ENCODE data around the gene DNAH7. TPM values are rescaled to one million over a fixed set of nuclear protein-coding genes. Genes with fewer than 3 reads are reported as not detected.

The DNAH7 gene
- total and polyA plus RNA-seq, 4 experiments from 2014 or later, result not detected

GRCh38 chr2:196066291-196067087 lies 2.1 kb downstream of the DNAH7 start:
- H3K4me3 ChIP-seq (ENCODE audit: low read length in 2 of 2), result no peak overlapping the region
- Mint-ChIP-seq H3K36me3 (no peaks in the 10 kb centered on the region), H3K27me3 (peaks cover 4 to 7% of the 10 kb centered on the region in 2 donors), H3K27ac (peak overlapping the region; percentile 26 to 86 (median 61)), H3K4me3 (peak overlapping the region in 7 of 8 donors; percentile 4 to 75 (median 36)), H3K9me3 (no peaks in the 10 kb centered on the region), H3K4me1 (peaks cover 5 to 15% (median 8%) of the 10 kb centered on the region in 4 donors)
- H3K27me3 ChIP-seq (ENCODE audit: insufficient read depth, low read length), result no peaks in the 10 kb centered on the region
- CTCF ChIA-PET (ENCODE audit: partially characterized antibody), result interaction anchor here (0.9 to 3.8 kb wide), 17 partner anchors 9 to 1519 kb away, joined by 3 to 88 read pairs (median 5); no protein-coding TSS in a partner anchor
- H3K27ac ChIP-seq (ENCODE audit: low read depth, low read length), result no peak overlapping the region
- peaks cover 18% of the 10 kb centered on the region for H3K4me1 ChIP-seq (ENCODE audit: insufficient read depth, low read length)
- POLR2A ChIA-PET (ENCODE audit: partially characterized antibody), result interaction anchor here (2.5 kb wide), 1 partner anchor 104 kb away, joined by 10 read pairs; the partner anchor contains the start of gene STK17B
- DNase-seq, result peak in 4 of 5 donors; percentile 19 to 52 (median 40)
- intact Hi-C loops (cut with micrococcal nuclease), result loop anchor here (2.0 to 10.0 kb wide), 6 partner anchors 221 to 749 kb away; partner anchors contain the start of gene CCDC150
- H3K9me3 ChIP-seq (ENCODE audit: control insufficient read depth in 1 of 2, low read length in 2 of 2), result no peaks in the 10 kb centered on the region
- H3K36me3 ChIP-seq (ENCODE audit: insufficient read depth, low read length), result no peaks in the 10 kb centered on the region

GRCh38 chr2:196063773-196064172 lies 4.9 kb downstream of the DNAH7 start:
- Histone ChIP-seq H3K4me3 (ENCODE audit: low read length in 2 of 2) (no peak overlapping the region), H3K27ac (ENCODE audit: low read depth, low read length) (no peak overlapping the region), H3K27me3 (ENCODE audit: insufficient read depth, low read length) (no peaks in the 10 kb centered on the region), H3K4me1 (ENCODE audit: insufficient read depth, low read length) (peaks cover 14% of the 10 kb centered on the region), H3K9me3 (ENCODE audit: control insufficient read depth in 1 of 2, low read length in 2 of 2) (no peaks in the 10 kb centered on the region), H3K36me3 (ENCODE audit: insufficient read depth, low read length) (no peaks in the 10 kb centered on the region)
- intact Hi-C loops (cut with micrococcal nuclease), result loop anchor here (10.0 kb wide), 1 partner anchor 571 kb away; the partner anchor contains the start of gene CCDC150
- Mint-ChIP-seq H3K36me3 (no peaks in the 10 kb centered on the region), H3K4me1 (peaks cover 3 to 15% (median 5%) of the 10 kb centered on the region in 4 donors), H3K27ac (no peak overlapping the region), H3K4me3 (no peak overlapping the region), H3K9me3 (no peaks in the 10 kb centered on the region), H3K27me3 (peaks cover 4 to 7% of the 10 kb centered on the region in 2 donors)
- no peak for DNase-seq
- ChIA-PET CTCF (ENCODE audit: partially characterized antibody) (interaction anchor here (1.3 kb wide), 1 partner anchor 14 kb away, joined by 3 read pairs; no protein-coding TSS in a partner anchor), POLR2A (ENCODE audit: partially characterized antibody) (no interaction called here)

- H3K27me3 Mint-ChIP-seq, result peaks cover 3 to 7% of the 10 kb centered on the region in 2 donors
- Histone ChIP-seq H3K4me3 (ENCODE audit: low read length in 2 of 2) (no peak overlapping the region), H3K27ac (ENCODE audit: low read depth, low read length) (no peak overlapping the region), H3K9me3 (ENCODE audit: control insufficient read depth in 1 of 2, low read length in 2 of 2) (no peaks in the 10 kb centered on the region), H3K4me1 (ENCODE audit: insufficient read depth, low read length) (no peaks in the 10 kb centered on the region), H3K36me3 (ENCODE audit: insufficient read depth, low read length) (no peaks in the 10 kb centered on the region), H3K27me3 (ENCODE audit: insufficient read depth, low read length) (no peaks in the 10 kb centered on the region)
- POLR2A ChIA-PET (ENCODE audit: partially characterized antibody), result no interaction called here
- no peak overlapping the region for H3K4me3 Mint-ChIP-seq
- no peaks in the 10 kb centered on the region for H3K4me1 Mint-ChIP-seq
- intact Hi-C loops (cut with micrococcal nuclease), result no loop called here
- no peaks in the 10 kb centered on the region for H3K9me3 Mint-ChIP-seq
- no peaks in the 10 kb centered on the region for H3K36me3 Mint-ChIP-seq
- H3K27ac Mint-ChIP-seq, result peak overlapping the region in 1 of 7 donors; percentile 31
- DNase-seq, result no peak
- CTCF ChIA-PET (ENCODE audit: partially characterized antibody), result no interaction called here
These were observed 9.1 kb downstream of the DNAH7 start for GRCh38 chr2:196059491-196059960.

- POLR2A ChIA-PET (ENCODE audit: partially characterized antibody), result no interaction called here
- no peaks in the 10 kb centered on the region for H3K9me3 Mint-ChIP-seq
These were observed 14.0 kb downstream of the DNAH7 start for GRCh38 chr2:196054631-196055030.

GRCh38 chr2:196046123-196046917 lies 22.3 kb downstream of the DNAH7 start:
- H3K9me3 Mint-ChIP-seq, result peaks cover 0 to 8% (median 1%) of the 10 kb centered on the region in 8 donors
- ChIA-PET CTCF (ENCODE audit: partially characterized antibody) (interaction anchor here (1.7 kb wide), 1 partner anchor 22 kb away, joined by 6 read pairs; the partner anchor contains the start of gene DNAH7), POLR2A (ENCODE audit: partially characterized antibody) (no interaction called here)
- H3K27ac Mint-ChIP-seq, result no peak overlapping the region
- H3K27ac ChIP-seq (ENCODE audit: low read depth, low read length), result no peak overlapping the region
- no peaks in the 10 kb centered on the region for H3K9me3 ChIP-seq (ENCODE audit: control insufficient read depth in 1 of 2, low read length in 2 of 2)
- peaks cover 17 to 18% of the 10 kb centered on the region in 2 donors for H3K27me3 Mint-ChIP-seq
- intact Hi-C loops (cut with micrococcal nuclease), result no loop called here
- no peaks in the 10 kb centered on the region for H3K36me3 Mint-ChIP-seq
- no peaks in the 10 kb centered on the region for H3K27me3 ChIP-seq (ENCODE audit: insufficient read depth, low read length)
- peak overlapping the region in 1 of 8 donors; percentile 10 for H3K4me3 Mint-ChIP-seq
- no peaks in the 10 kb centered on the region for H3K4me1 ChIP-seq (ENCODE audit: insufficient read depth, low read length)
- no peaks in the 10 kb centered on the region for H3K36me3 ChIP-seq (ENCODE audit: insufficient read depth, low read length)
- no peak for DNase-seq
- no peak overlapping the region for H3K4me3 ChIP-seq (ENCODE audit: low read length in 2 of 2)
- H3K4me1 Mint-ChIP-seq, result no peaks in the 10 kb centered on the region

More at GRCh38 chr2:196054631-196055030, 14.0 kb downstream of the DNAH7 start:
- intact Hi-C loops (cut with micrococcal nuclease), result no loop called here
- Histone ChIP-seq H3K9me3 (ENCODE audit: control insufficient read depth in 1 of 2, low read length in 2 of 2) (no peaks in the 10 kb centered on the region), H3K27me3 (ENCODE audit: insufficient read depth, low read length) (no peaks in the 10 kb centered on the region), H3K27ac (ENCODE audit: low read depth, low read length) (no peak overlapping the region), H3K4me1 (ENCODE audit: insufficient read depth, low read length) (no peaks in the 10 kb centered on the region), H3K4me3 (ENCODE audit: low read length in 2 of 2) (no peak overlapping the region), H3K36me3 (ENCODE audit: insufficient read depth, low read length) (no peaks in the 10 kb centered on the region)
- no peak for DNase-seq
- Mint-ChIP-seq H3K36me3 (no peaks in the 10 kb centered on the region), H3K4me1 (no peaks in the 10 kb centered on the region), H3K27ac (no peak overlapping the region), H3K4me3 (no peak overlapping the region), H3K27me3 (peaks cover 4 to 5% of the 10 kb centered on the region in 2 donors)
- CTCF ChIA-PET (ENCODE audit: partially characterized antibody), result interaction anchor here (1.0 kb wide), 1 partner anchor 14 kb away, joined by 3 read pairs; the partner anchor contains the start of gene DNAH7

GRCh38 chr2:196041786-196042185 lies 26.9 kb downstream of the DNAH7 start:
- no peaks in the 10 kb centered on the region for H3K4me1 ChIP-seq (ENCODE audit: insufficient read depth, low read length)
- Mint-ChIP-seq H3K4me3 (no peak overlapping the region), H3K27me3 (peaks cover 17 to 19% of the 10 kb centered on the region in 2 donors), H3K27ac (no peak overlapping the region), H3K36me3 (peaks cover 0 to 13% of the 10 kb centered on the region in 2 donors), H3K4me1 (no peaks in the 10 kb centered on the region), H3K9me3 (peaks cover 7 to 44% (median 38%) of the 10 kb centered on the region in 8 donors)
- H3K36me3 ChIP-seq (ENCODE audit: insufficient read depth, low read length), result no peaks in the 10 kb centered on the region
- no peak overlapping the region for H3K4me3 ChIP-seq (ENCODE audit: low read length in 2 of 2)
- POLR2A ChIA-PET (ENCODE audit: partially characterized antibody), result no interaction called here
- DNase-seq, result no peak
- CTCF ChIA-PET (ENCODE audit: partially characterized antibody), result no interaction called here
- H3K9me3 ChIP-seq (ENCODE audit: control insufficient read depth in 1 of 2, low read length in 2 of 2), result peaks cover 0 to 4% of the 10 kb centered on the region in 2 donors
- no peak overlapping the region for H3K27ac ChIP-seq (ENCODE audit: low read depth, low read length)
- intact Hi-C loops (cut with micrococcal nuclease), result no loop called here
- no peaks in the 10 kb centered on the region for H3K27me3 ChIP-seq (ENCODE audit: insufficient read depth, low read length)

- peaks cover 15 to 23% of the 10 kb centered on the region in 2 donors for H3K27me3 Mint-ChIP-seq
These were observed 28.4 kb downstream of the DNAH7 start for GRCh38 chr2:196040218-196040617.

More at GRCh38 chr2:196040218-196040617, 28.4 kb downstream of the DNAH7 start:
- POLR2A ChIA-PET (ENCODE audit: partially characterized antibody), result no interaction called here
- H3K27me3 ChIP-seq (ENCODE audit: insufficient read depth, low read length), result peaks cover 1% of the 10 kb centered on the region
- H3K4me3 Mint-ChIP-seq, result no peak overlapping the region
- no peak overlapping the region for H3K4me3 ChIP-seq (ENCODE audit: low read length in 2 of 2)
- H3K27ac Mint-ChIP-seq, result no peak overlapping the region
- H3K4me1 Mint-ChIP-seq, result no peaks in the 10 kb centered on the region
- no peaks in the 10 kb centered on the region for H3K36me3 ChIP-seq (ENCODE audit: insufficient read depth, low read length)
- H3K9me3 Mint-ChIP-seq, result peaks cover 7 to 52% (median 38%) of the 10 kb centered on the region in 8 donors
- DNase-seq, result no peak
- CTCF ChIA-PET (ENCODE audit: partially characterized antibody), result no interaction called here
- no peaks in the 10 kb centered on the region for H3K4me1 ChIP-seq (ENCODE audit: insufficient read depth, low read length)
- H3K27ac ChIP-seq (ENCODE audit: low read depth, low read length), result no peak overlapping the region
- H3K36me3 Mint-ChIP-seq, result peaks cover 0 to 13% of the 10 kb centered on the region in 2 donors
- intact Hi-C loops (cut with micrococcal nuclease), result no loop called here
- H3K9me3 ChIP-seq (ENCODE audit: control insufficient read depth in 1 of 2, low read length in 2 of 2), result peaks cover 0 to 4% of the 10 kb centered on the region in 2 donors
